VCaP (cell line): ENCODE measurements around the gene IQCK.

Experiments used
- H3K27ac ChIP-seq: fragments of 450-650 bp; 2 replicates; pipeline ENCODE4 v1.5.1; 2017
- TF ChIP-seq, protein P1 (sequence below): fragments of 450-650 bp; conservative IDR thresholded peaks from 2 replicates; pipeline ENCODE4 v1.5.1; 2017; ENCODE audit warnings: mild to moderate bottlenecking, moderate library complexity

Gene IQCK

DNA sequence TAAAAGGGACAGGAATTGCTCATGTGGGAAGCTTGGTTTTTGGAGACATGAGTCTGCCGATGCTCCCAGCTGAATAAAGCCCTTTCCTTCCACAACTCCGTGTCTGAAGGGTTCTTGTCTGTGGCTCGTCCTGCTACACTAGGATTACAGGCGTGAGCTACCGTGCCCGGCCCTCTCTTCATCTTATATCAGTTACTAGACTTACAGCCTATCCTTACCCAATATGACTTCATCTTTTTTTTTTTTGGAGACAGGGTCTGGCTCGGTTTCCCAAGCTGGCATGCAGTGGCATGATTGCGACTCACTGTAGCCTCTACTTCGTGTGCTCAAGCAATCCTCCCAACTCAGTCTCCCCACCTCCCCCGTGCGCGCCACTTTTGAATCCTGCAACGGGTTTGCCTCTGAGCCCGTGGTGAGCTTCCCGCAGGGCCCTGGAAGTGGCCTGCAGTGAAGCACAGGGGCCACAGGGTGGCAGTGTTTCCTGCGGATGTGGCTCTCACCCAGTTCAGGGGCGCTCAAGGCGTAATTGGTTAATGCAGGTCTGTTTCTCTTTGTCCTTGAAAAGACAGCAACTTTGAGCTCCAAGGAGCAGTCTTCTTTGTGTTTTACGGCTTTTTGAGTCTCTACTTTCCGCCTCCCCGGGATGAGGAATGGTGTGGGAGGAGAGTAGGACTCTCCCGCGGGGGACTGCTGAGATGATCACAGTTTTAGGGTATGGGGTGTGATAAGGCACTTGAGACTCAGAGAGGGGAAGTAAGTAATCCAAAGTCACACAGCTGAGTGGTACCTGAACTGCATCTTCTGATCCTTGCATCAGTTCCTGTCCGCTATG is 189.3 kb downstream of the IQCK start:
- no peak overlapping the region for H3K27ac ChIP-seq
- TF ChIP-seq, protein P1, sequence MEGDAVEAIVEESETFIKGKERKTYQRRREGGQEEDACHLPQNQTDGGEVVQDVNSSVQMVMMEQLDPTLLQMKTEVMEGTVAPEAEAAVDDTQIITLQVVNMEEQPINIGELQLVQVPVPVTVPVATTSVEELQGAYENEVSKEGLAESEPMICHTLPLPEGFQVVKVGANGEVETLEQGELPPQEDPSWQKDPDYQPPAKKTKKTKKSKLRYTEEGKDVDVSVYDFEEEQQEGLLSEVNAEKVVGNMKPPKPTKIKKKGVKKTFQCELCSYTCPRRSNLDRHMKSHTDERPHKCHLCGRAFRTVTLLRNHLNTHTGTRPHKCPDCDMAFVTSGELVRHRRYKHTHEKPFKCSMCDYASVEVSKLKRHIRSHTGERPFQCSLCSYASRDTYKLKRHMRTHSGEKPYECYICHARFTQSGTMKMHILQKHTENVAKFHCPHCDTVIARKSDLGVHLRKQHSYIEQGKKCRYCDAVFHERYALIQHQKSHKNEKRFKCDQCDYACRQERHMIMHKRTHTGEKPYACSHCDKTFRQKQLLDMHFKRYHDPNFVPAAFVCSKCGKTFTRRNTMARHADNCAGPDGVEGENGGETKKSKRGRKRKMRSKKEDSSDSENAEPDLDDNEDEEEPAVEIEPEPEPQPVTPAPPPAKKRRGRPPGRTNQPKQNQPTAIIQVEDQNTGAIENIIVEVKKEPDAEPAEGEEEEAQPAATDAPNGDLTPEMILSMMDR, result peak; percentile 86
